Keratinocyte (primary cell): ENCODE measurements around the gene FGFR2. TPM values are rescaled to one million over a fixed set of nuclear protein-coding genes. Genes with fewer than 3 reads are reported as not detected.

Source experiments
- DNase-seq: peaks from one replicate; pipeline ENCODE4 v3.0.0-alpha.2; 2011; ENCODE audit warnings: low read depth, missing footprints, low spot score
- FAIRE-seq: peaks from 2 replicates; lab custom pipeline; 2011; peaks lifted over from hg19 to GRCh38; lab: Jason Lieb, UNC
- H2AFZ ChIP-seq: 2 replicates; pipeline ENCODE4 v1.6.0; 2012; ENCODE audit warnings: low read length, control low read depth, inconsistent platforms; ENCODE audit not compliant: control insufficient read depth
- H3K27ac ChIP-seq: 2 replicates; pipeline ENCODE4 v1.5.1; 2011; ENCODE audit warnings: low read length; ENCODE audit not compliant: control insufficient read depth, insufficient read depth
- H3K27me3 ChIP-seq: 3 replicates; pipeline ENCODE4 v1.6.0; 2011; ENCODE audit warnings: low read length; ENCODE audit not compliant: control insufficient read depth, insufficient read depth; ENCODE audit errors: extremely low read depth
- H3K36me3 ChIP-seq, 2 experiments: 2 replicates in 1 of 2; 3 replicates in 1 of 2; pipeline ENCODE4 v1.5.1; 2011; ENCODE audit warnings: low read length in 2 of 2, mild to moderate bottlenecking in 1 of 2; ENCODE audit not compliant: control insufficient read depth in 2 of 2, insufficient read depth in 2 of 2; ENCODE audit errors: extremely low read depth in 1 of 2
- H3K4me1 ChIP-seq: 3 replicates; pipeline ENCODE4 v1.5.1; 2011; ENCODE audit warnings: low read length; ENCODE audit not compliant: control insufficient read depth, insufficient read depth; ENCODE audit errors: extremely low read depth
- H3K4me2 ChIP-seq: 3 replicates; pipeline ENCODE4 v1.6.0; 2011; ENCODE audit warnings: low read depth, low read length; ENCODE audit not compliant: control insufficient read depth, insufficient read depth; ENCODE audit errors: extremely low read depth
- H3K4me3 ChIP-seq, 3 experiments: fragments of 200-600 bp in 1 of 3; sonication (generic) in 1 of 3; 2 replicates in 2 of 3; 3 replicates in 1 of 3; pipeline ENCODE4 v1.5.1; 2011 to 2016; ENCODE audit warnings: low read length in 3 of 3, mild to moderate bottlenecking in 3 of 3, control low read depth in 2 of 3, inconsistent platforms in 1 of 3, low read depth in 1 of 3, mixed read lengths in 1 of 3, mixed run types in 1 of 3, moderate library complexity in 1 of 3; ENCODE audit not compliant: control insufficient read depth in 2 of 3, insufficient read depth in 2 of 3; ENCODE audit errors: extremely low read depth in 1 of 3
- H3K79me2 ChIP-seq: 2 replicates; pipeline ENCODE4 v1.6.0; 2012; ENCODE audit warnings: low read length; ENCODE audit not compliant: control insufficient read depth, insufficient read depth
- H3K9ac ChIP-seq: 3 replicates; pipeline ENCODE4 v1.6.0; 2011; ENCODE audit warnings: low read length; ENCODE audit not compliant: control insufficient read depth, insufficient read depth; ENCODE audit errors: extremely low read depth
- H3K9me1 ChIP-seq: 3 replicates; pipeline ENCODE4 v1.6.0; 2011; ENCODE audit warnings: low read length; ENCODE audit not compliant: control insufficient read depth, insufficient read depth; ENCODE audit errors: extremely low read depth
- H3K9me3 ChIP-seq: 2 replicates; pipeline ENCODE4 v1.5.1; 2012; ENCODE audit warnings: low read depth, low read length; ENCODE audit not compliant: control insufficient read depth
- H4K20me1 ChIP-seq: 3 replicates; pipeline ENCODE4 v1.6.0; 2011; ENCODE audit warnings: low read length; ENCODE audit not compliant: control insufficient read depth, insufficient read depth; ENCODE audit errors: extremely low read depth
- CTCF ChIP-seq, 3 experiments: IDR thresholded peaks in 1 of 3; conservative IDR thresholded peaks in 1 of 3; optimal IDR thresholded peaks in 1 of 3; 2 replicates in 2 of 3; 3 replicates in 1 of 3; pipeline versions ENCODE3 to v1.5.1; 2011; ENCODE audit warnings: low read length in 3 of 3, mild to moderate bottlenecking in 3 of 3, moderate library complexity in 2 of 3, control low read depth in 1 of 3, inconsistent platforms in 1 of 3; ENCODE audit not compliant: insufficient read depth in 2 of 3; ENCODE audit errors: extremely low read depth in 1 of 3
- EZH2 ChIP-seq: IDR thresholded peaks from one replicate; pipeline ENCODE4 v1.6.1; 2012; ENCODE audit warnings: inconsistent platforms, mild to moderate bottlenecking, low read length, moderate library complexity
- dilution Hi-C: fragments of 300-500 bp; cut with MboI; formaldehyde crosslinking; loops from one replicate; pipeline ENCODE4 v1.7.0; 2020; ENCODE audit warnings: low sequenced_read_pairs; ENCODE audit not compliant: extremely low pct_ligation_motif_present
- polyA plus RNA-seq, 5 experiments: library from polyadenylated mRNA; depleted of rRNA in 3 of 5; stranded (reverse) in 3 of 5; stranded (forward) in 1 of 5; unstranded in 1 of 5; fragments of >200 nt; gene quantifications; 1 replicate in 1 of 5; 2 replicates in 3 of 5; 3 replicates in 1 of 5; pipeline versions ENCODE4 v1.2.1 to v1.2.3, GENCODE V29; 2011 to 2012; ENCODE audit warnings: missing spikeins in 2 of 5, low read depth in 1 of 5, low replicate concordance in 1 of 5

Gene FGFR2
- polyA plus RNA-seq, 1 donor (not counting 4 experiments of a cell fraction or from before 2014, with no cell fraction given), result 20.6 TPM

GRCh38 chr10:121531076-121531829 is 67.0 kb downstream of the FGFR2 start:
- H3K36me3 ChIP-seq, result peaks cover 6% of the 10 kb centered on the region in 2 experiments
- H3K9me1 ChIP-seq, result no peaks in the 10 kb centered on the region
- H4K20me1 ChIP-seq, result no peaks in the 10 kb centered on the region
- no peaks in the 10 kb centered on the region for H3K27me3 ChIP-seq
- no peak overlapping the region for H3K4me3 ChIP-seq
- no peaks in the 10 kb centered on the region for H3K9me3 ChIP-seq
- TF ChIP-seq EZH2 (no peak), CTCF (optimal IDR thresholded peaks at IDR 0.05 in 1 of 3, IDR thresholded peaks at IDR 0.05 in 1 of 3, conservative IDR thresholded peaks at IDR 0.05 in 1 of 3; ENCODE audit: extremely low read depth in 1 of 3, insufficient read depth in 2 of 3, low read length in 3 of 3) (no peak)
- no peak for FAIRE-seq
- peaks cover 32% of the 10 kb centered on the region for H3K4me1 ChIP-seq
- no peak for DNase-seq
- dilution Hi-C loops, result no loop called here
- peaks cover 2% of the 10 kb centered on the region for H3K79me2 ChIP-seq
- no peak overlapping the region for H3K27ac ChIP-seq
- no peak overlapping the region for H3K4me2 ChIP-seq
- H2AFZ ChIP-seq, result no peak overlapping the region
- no peak overlapping the region for H3K9ac ChIP-seq

GRCh38 chr10:121530481-121531075 is 67.7 kb downstream of the FGFR2 start:
- no peaks in the 10 kb centered on the region for H3K27me3 ChIP-seq
- H3K79me2 ChIP-seq, result peaks cover 2% of the 10 kb centered on the region
- H3K4me1 ChIP-seq, result peaks cover 39% of the 10 kb centered on the region
- no peaks in the 10 kb centered on the region for H3K9me3 ChIP-seq
- no peak for TF ChIP-seq CTCF (optimal IDR thresholded peaks at IDR 0.05 in 1 of 3, IDR thresholded peaks at IDR 0.05 in 1 of 3, conservative IDR thresholded peaks at IDR 0.05 in 1 of 3; ENCODE audit: extremely low read depth in 1 of 3, insufficient read depth in 2 of 3, low read length in 3 of 3)
- no peak for TF ChIP-seq EZH2
- H3K9me1 ChIP-seq, result no peaks in the 10 kb centered on the region
- H4K20me1 ChIP-seq, result no peaks in the 10 kb centered on the region
- no peak overlapping the region for H2AFZ ChIP-seq
- no peak overlapping the region for H3K4me3 ChIP-seq
- no peak for FAIRE-seq
- H3K9ac ChIP-seq, result no peak overlapping the region
- dilution Hi-C loops, result no loop called here
- H3K36me3 ChIP-seq, result peaks cover 6 to 8% of the 10 kb centered on the region in 2 experiments
- DNase-seq, result no peak
- no peak overlapping the region for H3K27ac ChIP-seq
- H3K4me2 ChIP-seq, result no peak overlapping the region
